Measurements from ENCODE around the gene SOX9.

- TF ChIP-seq CTCF (IDR thresholded peaks at IDR 0.05 in 4 of 5, conservative IDR thresholded peaks at IDR 0.05 in 1 of 5) = no peak
- no peak for TF ChIP-seq POLR2A (IDR thresholded peaks at IDR 0.05)
These were observed 49.0 kb downstream of the SOX9 start for GRCh38 chr17:72169823-72170222.
